HG03439 (cell line): Measurements from ENCODE around the gene CCDC57.
"Not testable (repeated sequence)": the region's sequence is repeated elsewhere in the genome, so short reads cannot be mapped to it uniquely, and the experiment has no call there.

ENCODE experiments used
- ATAC-seq: cut with Tn5 transposase; IDR thresholded peaks from one replicate; pipeline ENCODE4 v1.9.1; 2021; ENCODE audit warnings: mild to moderate bottlenecking, moderate library complexity; ENCODE audit not compliant: unreplicated experiment

CCDC57 gene

DNA sequence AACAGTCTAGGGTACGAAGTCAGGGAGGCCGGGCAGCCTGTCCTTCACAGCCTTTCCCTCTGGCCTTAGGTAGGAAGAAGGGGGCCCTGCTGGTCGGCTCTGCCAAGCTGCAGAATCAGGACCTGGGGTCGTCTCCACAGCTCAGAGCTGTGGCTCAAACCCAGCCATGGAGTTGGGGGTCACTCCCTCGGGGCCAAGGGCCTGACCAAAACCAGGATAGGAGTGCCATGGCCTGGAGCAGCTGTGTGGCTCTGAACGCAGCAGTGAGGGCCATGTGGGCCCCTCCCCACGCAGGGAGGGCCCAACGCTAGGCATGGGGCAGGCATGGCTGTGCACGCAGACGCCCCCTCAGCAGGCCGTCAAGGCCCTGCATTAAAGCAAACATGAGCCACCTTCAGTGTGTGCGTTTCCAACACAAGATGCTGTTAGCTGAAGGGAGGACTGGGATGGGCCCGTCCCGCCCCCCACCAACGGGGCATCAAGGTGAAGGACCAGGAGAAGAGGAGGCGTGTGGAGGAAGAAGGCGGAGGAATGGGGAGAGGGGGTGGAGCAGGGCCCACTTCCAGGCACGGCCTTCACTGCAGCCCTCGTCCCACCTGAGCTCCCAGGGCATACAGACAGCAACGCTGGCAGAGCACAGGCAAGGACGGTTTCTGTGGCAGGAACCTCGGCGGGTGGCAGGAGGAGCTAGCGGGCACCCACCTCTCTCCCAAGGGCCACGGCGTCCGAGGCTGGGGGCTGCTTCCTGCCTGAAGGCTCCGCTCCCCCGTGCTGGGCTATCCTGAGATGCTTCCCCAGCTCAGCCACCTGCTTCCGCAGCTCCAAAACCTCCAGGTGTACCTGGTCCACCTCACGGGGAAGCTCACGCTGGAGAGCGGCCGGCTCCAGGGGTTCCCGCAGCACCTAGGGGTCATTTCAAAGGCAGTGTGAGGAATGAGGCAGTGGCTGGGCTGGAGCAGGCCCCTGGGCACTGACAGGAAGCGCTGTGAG lies 55.3 kb downstream of the CCDC57 start:
- ATAC-seq, result no peak

DNA sequence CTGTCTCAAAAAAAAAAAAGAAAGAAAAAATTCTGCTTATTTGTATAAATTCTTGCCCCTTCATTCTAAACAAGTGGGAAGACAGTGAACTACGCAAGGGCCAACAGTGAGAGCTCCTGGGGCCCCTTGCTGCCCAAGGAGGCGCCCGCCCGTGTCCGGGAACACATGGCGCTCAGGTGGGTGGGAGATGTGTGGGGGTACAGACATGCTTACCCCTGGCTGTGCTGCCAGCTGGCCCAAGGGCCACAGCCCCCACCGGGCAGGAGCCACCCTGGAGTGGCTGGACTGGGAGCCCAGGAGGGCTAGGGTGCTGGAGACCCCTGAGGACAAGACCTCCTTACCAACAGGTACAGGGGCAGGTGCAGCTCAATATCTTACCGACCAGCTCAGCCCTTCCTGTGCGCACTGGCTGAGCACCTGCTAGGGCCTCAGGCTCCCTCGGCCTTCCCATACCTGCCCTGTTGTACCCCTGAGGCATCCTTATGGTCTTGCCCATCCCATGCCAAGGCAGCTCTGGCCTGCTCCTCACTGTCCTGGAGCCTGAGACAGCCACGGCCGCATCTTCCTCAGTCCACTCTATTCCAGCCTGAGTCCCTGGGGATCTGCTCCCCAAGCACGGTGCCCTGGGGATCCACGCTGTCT lies 56.2 kb downstream of the CCDC57 start:
- ATAC-seq, result no peak

DNA sequence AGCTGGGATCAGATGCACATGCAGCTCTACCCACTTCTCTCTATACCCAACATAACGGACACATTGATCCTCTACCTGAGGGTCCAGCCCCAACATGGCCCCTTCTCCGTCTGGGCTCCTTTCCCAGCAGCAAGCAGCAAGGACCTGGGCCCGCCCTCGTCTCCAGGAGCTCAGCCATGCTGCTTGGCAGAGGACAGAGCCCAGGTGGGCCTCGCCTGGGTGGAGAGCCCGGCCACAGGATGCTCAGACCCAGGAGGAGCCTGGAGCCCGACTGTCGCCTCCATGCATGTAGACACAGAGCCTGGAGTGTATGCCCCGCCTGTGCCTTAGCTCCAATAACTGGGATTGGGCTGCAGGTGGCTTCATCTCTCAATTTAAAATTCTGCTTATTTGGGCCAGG lies 57.0 kb downstream of the CCDC57 start:
- ATAC-seq, result no peak

DNA sequence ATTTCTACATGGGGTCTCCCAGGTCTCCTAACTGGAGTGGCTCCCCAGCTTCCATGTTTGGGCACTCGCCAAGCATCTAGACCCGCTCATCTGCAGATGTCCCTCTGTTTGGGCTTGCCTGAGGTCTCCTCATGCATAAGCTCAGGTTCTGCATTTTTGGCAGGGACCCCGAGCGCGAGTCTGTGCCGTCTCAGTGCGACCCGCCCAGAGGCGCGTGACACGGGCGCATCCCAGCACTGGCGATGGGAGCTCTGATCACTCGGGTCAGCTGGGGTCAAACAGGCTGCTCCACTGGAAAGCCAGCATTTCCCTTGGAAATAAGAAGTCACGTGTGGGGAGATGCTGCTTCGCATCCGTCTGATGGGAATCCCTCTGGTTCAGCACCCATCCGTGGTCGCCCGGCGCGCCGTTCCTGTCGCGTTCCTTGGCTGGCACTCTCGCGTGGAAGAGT lies 57.7 kb downstream of the CCDC57 start:
- no peak for ATAC-seq

DNA sequence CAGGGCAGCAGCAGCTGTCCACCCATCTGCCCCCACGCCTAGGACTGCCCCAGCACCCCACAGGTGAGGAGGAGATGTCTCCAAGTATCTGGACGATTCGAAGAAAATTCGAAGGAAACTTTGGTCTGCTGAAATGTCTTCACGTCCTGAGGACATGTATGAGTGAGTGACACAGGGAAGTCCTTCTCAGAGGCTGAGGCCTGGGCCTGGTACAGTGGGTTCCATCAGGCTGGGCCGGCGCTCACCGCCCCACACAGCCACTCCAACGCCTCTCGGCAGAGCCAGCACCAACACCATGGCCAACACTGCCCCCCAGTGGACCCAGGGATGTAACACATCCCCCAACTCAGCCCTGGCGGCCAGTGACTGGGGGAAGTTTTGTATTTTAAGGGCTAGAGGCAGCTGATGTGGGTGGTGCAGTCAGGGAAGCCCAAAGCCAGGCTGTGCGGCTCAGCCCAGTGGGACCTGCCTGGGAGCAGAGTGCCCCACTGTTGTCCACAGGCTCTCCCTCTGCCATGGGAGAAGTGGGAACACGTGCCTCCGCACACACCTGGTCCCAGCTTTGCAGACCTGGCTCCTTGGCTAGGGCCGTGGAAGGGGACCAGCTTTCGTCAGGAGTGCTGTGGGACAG lies 58.8 kb downstream of the CCDC57 start:
- no peak for ATAC-seq

DNA sequence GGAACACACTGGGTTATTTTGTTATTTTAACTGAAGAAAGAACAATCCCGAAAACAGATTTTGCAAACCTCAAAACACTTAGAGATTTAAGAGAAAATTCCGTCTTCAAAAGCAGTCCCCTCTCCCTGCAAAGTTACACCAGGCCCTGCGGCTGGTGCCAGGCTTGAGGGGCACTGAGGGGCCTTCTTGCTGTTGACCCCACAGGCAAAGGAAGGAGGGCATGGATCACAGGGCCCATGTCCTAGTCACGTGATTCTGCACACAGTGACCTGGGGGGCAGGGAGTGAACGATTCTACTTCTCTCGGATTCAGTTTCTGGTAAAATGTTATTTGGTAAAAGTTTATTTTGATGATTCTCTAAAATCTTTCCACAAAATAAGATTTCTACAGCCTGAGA lies 59.3 kb downstream of the CCDC57 start:
- ATAC-seq, result no peak

DNA sequence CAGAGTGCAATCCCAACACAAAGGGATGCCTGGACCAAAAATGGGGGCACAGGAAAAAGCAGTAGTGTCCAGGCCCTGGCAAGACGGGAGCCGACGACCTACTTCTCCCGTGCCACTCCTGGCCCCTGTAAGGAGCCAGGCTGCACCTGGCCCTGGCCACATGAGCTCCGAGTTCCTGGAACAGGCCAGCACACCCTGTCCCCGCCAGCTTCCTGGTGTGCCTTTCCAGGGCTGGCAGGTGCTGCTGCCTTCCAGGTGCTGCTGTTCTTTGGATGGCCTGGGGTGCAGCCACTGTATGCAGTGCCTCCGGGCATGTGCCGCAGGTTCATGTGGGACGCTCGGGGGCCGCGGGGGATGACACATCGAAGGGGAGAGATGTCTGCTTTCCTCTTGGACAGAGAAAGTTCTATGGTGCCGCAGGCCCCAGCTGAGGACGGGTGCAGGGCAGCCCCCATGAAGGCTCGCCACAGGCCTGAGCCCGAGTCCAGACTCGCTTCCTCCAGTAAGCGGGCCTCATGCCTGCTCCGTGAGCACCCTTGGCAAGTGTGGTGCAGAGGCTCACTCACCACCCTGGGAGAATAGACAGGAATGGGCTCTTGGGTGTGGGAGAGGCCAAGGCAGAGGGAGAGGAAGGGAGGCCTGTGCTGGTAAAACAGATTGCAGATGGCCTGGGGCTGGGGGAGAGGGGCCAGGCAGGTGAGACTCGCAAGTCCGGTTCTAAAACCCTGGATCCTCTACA lies 59.9 kb downstream of the CCDC57 start:
- ATAC-seq, result no peak

DNA sequence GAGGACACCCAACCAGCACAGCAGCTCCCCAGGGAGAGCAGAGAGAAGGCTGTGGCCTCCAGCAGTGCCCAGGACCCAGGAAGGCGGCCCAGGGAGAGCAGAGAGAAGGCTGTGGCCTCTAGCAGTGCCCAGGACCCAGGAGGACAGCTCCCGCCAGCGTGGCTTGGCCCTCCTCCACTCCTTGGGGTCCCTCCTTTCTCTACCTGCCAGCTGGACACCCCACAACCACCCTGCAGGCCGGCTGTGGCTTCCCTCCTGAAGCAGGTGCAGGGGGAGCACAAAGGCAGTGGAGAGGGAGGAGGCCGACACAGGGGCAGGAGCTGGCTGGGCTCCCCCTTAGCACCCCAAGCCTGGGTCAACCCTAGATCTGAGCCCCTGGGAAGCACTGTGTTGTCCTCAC lies 60.5 kb downstream of the CCDC57 start:
- no peak for ATAC-seq

DNA sequence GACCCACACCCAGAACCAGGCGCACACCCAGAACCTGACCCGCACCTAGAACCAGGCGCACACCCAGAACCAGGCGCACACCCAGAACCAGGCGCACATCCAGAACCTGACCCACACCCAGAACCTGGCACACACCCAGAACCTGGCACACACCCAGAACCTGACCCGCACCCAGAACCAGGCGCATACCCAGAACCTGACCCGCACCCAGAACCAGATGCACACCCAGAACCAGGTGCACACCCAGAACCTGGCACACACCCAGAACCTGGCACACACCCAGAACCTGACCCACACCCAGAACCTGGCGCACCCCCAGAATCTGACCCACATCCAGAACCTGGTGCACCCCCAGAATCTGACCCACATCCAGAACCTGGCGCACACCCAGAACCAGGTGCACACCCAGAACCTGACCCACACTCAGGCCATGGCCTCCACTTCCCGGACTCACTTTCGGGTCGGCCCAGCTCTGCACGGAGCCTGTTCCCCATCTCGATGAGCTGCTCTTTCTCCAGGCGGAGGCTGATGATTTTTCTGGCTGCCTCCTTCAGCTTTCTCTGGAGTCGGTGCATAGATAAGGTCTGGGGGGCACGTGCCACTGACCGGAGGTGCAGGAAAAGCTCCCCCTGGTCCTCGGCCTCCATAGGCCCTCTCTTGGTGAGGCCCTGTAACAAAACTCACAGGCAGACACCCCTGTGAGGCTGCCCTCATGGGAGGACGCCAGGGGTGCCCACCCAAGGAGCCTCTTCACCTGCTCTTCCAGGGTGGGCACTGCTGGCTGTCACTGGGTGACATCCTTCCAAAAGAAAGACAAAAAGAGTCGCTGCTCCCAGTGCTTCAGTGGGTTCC lies 61.3 kb downstream of the CCDC57 start:
- ATAC-seq, result no peak

DNA sequence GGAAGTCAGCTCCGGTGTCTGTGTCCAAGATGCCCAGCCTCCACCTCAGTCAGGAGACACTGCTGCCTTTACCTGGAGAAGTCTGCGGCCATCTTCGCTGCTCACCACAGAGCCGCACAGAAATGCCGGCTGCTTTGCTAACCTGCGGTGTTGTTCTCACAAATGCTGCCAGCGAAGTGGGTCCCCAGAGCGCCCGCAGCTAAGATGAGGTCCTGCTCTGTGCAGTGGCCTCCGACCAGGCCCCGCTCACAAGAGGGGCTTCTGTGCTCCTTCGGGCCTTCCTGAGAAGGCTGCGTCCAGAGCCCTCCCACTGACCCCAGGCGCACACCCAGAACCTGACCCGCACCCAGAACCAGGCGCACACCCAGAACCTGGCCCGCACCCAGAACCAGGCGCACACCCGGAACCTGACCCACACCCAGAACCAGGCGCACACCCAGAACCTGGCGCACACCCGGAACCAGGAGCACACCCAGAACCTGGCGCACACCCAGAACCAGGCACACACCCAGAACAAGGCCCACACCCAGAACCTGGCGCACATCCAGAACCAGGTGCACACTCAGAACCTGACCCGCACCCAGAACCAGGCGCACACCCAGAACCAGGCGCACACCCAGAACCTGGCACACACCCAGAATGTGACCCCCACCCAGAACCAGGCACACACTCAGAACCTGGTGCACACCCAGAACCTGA lies 63.1 kb downstream of the CCDC57 start:
- ATAC-seq, result no peak

DNA sequence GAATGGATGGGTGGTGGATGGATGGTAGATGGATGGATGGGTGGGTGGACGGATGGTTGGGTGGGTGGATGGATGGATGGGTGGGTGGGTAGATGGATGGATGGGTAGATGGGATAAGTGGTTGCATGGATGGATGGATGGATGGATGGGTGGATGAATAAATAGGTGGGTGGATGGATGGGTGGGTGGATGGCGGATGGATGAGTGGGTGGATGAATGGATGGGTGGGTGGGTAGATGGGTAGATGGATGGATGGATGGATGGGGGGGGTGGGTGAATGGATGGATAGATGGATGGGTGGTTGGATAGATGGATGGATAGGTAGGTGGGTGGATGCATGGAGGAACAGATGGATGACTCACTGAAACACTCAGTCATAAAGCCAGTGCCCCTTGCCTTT lies 63.6 kb downstream of the CCDC57 start:
- ATAC-seq, result no peak

DNA sequence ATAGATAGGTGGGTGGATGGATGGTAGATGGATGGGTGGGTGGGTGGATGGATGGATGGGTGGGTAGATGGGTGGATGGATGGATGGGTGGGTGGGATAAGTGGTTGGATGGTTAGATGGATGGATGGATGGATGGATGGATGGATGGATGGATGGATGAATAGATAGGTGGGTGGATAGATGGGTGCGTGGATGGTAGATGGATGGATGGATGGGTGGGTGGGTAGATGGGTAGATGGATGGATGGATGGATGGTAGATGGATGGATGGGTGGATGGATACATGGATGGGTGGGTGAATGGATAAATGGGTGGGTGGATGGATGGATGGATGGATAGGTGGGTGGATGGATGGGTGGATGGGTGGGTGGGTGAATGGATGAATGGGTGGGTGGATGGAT lies 64.6 kb downstream of the CCDC57 start:
- ATAC-seq, result no peak

DNA sequence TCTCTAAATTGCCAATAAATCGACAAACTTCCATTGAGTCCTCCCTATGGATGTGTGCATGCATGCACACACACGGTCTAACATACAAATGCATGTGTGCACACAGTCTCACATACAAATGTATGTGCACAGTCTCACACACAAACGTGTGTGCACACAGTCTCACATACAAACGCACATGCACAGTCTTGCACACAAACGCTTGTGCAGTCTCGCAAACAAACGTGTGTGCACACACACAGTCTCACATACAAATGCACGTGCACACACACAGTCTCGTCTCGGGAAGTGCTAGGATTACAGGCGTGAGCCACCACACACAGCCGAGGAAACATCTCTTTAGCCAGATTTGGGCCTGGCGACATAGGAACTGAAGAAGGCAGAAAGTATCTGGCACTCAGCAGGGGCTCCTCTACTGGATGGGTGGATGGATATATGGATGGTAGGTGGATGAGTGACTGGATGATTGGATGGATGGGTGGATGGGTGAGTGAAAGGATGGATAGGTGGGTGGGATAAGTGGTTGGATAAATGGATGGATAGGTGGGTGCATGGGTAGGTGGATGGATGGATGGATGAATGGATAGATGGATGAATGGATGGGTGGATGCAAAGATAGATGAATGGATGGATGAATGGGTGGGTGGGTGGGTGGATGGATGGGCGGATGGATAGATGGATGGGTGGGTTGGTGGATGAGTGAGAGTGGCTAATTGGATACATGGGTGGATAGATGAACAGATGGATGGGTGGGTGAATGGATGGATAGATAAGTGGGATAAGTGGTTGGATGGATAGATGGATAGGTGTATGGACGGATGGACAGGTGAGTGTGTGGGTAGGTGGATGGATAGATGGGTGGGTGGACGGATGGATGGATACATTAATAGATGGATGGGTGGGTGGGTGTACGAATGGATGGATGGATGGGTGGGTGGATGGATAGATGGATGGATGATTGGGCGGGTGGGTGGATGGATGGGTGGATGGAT lies 65.7 kb downstream of the CCDC57 start:
- no peak for ATAC-seq

DNA sequence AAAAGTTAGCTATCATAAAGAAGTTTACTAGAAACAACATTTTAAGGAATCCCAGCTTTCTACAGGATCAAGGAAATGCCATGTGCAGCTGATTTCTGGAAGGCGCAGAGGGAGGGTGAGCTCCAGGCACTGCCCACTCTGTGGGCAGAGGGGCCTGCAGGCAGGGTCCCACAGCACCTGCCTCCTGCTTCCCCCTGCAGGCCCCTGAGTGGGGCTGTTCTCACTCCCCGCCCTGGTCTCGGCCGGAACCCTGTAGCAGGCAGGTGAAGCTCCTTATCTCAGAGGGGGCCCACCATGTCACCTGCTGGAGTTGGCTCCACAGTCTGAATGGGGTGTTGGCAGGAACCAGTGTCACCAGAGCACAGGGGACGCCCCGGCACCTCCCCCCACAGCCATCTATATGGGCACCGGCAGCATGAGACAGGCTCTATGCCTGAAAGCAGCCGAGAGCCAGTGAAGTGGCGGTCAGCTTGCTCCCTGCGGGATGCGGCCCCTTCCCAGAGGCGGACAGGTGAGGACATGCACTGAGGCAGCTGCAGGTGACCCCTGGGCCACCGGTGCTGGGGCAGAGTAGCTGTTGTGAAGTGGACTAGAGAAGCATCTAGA lies 67.0 kb downstream of the CCDC57 start:
- no peak for ATAC-seq

DNA sequence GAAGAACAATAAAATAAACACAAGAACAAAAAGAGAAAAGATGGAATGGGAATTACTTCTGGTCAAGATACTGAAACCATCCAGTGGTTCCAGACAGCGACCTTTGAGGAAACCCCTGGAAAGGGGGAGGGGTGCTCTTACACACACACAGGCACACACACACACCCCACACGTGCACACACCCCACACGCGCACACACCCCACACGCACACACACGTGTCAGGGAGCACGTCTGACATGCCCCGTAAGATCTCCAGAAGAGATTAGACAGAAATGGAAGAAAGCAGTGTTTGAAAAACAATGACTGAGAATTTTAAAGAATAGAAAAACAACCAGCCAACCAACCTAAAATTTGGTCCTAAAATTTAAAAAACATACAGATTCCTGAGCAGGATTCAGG lies 69.3 kb downstream of the CCDC57 start:
- ATAC-seq, result no peak

DNA sequence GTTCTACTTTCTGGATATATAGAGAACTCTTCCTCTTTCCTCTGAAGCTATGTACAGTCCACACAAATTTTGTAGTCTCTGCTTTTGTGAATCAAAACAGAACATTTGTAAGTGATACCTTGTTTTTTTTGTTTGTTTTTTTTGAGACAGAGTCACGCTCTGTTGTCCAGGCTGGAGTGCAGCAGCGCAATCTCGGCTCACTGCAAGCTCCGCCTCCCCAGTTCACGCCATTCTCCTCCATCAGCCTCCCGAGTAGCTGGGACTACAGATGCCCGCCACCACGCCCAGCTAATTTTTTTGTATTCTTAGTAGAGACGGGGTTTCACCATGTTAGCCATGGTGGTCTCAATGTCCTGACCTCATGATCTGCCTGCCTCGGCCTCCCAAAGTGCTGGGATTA lies 72.7 kb downstream of the CCDC57 start:
- ATAC-seq, result not testable (repeated sequence)

DNA sequence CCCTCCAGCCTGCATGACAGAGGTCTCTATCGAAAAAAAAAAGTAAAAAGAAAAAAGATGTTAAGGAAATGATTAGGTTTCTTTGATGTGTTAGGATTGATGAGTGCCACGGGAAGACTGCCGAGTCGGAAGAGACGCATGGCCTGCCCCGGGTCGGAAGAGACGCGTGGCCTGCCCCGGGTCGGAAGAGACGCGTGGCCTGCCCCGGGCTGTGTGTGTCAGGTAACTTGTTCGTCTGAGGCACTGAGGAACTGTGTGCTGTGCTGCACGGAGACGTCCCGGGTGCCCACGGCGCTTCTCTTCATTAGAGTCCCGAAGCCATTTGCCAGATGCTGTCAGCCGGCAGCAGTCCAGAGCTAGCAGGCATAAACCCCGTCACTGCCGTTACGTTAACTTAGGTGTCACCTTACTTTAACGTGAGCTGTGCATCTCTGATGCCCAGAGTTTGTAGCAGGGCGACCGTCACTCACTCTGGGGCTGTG lies 74.1 kb downstream of the CCDC57 start:
- ATAC-seq, result no peak

DNA sequence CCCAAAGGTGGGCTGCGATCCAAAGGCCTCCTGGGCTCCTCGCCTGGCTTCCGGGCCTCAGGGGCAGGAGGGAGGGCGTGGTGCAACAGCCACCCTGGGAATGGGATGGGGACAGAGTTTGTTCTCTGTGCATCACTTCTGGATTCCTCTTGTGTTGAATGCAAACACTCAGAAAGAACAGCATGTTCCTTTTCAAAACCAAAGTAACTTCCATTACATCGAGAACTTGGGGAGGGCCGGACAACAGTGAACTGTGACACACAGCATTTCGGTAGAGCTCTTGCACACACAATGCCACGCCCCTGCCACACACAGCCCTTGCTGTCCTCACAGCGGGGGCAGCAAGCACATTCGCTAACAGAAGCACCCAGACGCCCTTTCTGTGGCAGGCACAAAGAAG lies 78.5 kb downstream of the CCDC57 start:
- no peak for ATAC-seq
